Measurements from ENCODE around the gene TAP2.

DNA sequence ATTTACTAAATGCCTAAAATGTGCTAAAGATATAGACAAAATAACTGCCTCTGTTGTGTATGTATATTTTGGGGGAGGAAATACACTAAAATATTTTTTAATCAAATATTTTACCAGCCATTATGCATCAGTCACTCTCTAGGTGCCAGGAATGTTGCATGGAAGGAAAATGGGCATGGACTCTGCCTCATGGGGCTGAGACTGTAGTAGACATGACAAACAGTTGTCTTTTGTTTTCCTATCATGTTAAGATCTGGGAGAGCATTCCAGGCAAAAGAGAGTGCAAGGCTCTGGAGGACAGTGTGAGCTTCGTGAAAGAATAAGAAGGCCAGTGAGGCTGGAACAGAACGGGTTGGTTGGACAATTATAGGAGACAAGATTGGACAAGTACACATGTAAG, 48.2 kb downstream of the TAP2 start:
- TF ChIP-seq, protein P1, sequence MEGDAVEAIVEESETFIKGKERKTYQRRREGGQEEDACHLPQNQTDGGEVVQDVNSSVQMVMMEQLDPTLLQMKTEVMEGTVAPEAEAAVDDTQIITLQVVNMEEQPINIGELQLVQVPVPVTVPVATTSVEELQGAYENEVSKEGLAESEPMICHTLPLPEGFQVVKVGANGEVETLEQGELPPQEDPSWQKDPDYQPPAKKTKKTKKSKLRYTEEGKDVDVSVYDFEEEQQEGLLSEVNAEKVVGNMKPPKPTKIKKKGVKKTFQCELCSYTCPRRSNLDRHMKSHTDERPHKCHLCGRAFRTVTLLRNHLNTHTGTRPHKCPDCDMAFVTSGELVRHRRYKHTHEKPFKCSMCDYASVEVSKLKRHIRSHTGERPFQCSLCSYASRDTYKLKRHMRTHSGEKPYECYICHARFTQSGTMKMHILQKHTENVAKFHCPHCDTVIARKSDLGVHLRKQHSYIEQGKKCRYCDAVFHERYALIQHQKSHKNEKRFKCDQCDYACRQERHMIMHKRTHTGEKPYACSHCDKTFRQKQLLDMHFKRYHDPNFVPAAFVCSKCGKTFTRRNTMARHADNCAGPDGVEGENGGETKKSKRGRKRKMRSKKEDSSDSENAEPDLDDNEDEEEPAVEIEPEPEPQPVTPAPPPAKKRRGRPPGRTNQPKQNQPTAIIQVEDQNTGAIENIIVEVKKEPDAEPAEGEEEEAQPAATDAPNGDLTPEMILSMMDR (IDR thresholded peaks at IDR 0.05) = no peak
- TF ChIP-seq POLR2A (IDR thresholded peaks at IDR 0.05) = no peak
- no peak for TF ChIP-seq POLR2AphosphoS5 (IDR thresholded peaks at IDR 0.05; ENCODE audit: insufficient read depth in 1 of 2, low read depth in 1 of 2)
